WTC11 (cell line): ENCODE results near the gene PARVB.

Experiments used
- ATF6 ChIP-seq: sonication (generic); formaldehyde crosslinking; IDR thresholded peaks from 2 replicates; pipeline ENCODE4 v1.8.1; 2023; ENCODE audit warnings: mild to moderate bottlenecking, missing genetic modification reagents
- CBFB ChIP-seq: sonication (generic); formaldehyde crosslinking; IDR thresholded peaks from 2 replicates; pipeline ENCODE4 v1.8.1; 2022; ENCODE audit warnings: mild to moderate bottlenecking, low read depth, missing genetic modification reagents
- CTCF ChIP-seq: fragments of 200-600 bp; IDR thresholded peaks from 2 replicates; pipeline ENCODE4 v1.8.0; 2022; ENCODE audit warnings: antibody characterized with exemption
- E2F5 ChIP-seq: sonication (generic); formaldehyde crosslinking; IDR thresholded peaks from 2 replicates; pipeline ENCODE4 v1.8.1; 2022; ENCODE audit warnings: mild to moderate bottlenecking, moderate library complexity, missing genetic modification reagents
- GABPB1 ChIP-seq: sonication (generic); formaldehyde crosslinking; IDR thresholded peaks from 2 replicates; pipeline ENCODE4 v1.8.1; 2023; ENCODE audit warnings: mild to moderate bottlenecking, missing genetic modification reagents
- JUN ChIP-seq: sonication (generic); formaldehyde crosslinking; IDR thresholded peaks from 2 replicates; pipeline ENCODE4 v1.8.0; 2023; ENCODE audit warnings: mild to moderate bottlenecking, missing genetic modification reagents
- MAX ChIP-seq: sonication (generic); formaldehyde crosslinking; IDR thresholded peaks from 2 replicates; pipeline ENCODE4 v1.8.0; 2022; ENCODE audit warnings: mild to moderate bottlenecking, missing genetic modification reagents
- NFYB ChIP-seq: sonication (generic); formaldehyde crosslinking; conservative IDR thresholded peaks from 2 replicates; pipeline ENCODE4 v1.8.0; 2022; ENCODE audit warnings: low read depth, missing genetic modification reagents
- TEAD4 ChIP-seq: sonication (generic); formaldehyde crosslinking; IDR thresholded peaks from 2 replicates; pipeline ENCODE4 v1.8.0; 2022; ENCODE audit warnings: mild to moderate bottlenecking, missing genetic modification reagents
- USF2 ChIP-seq: sonication (generic); formaldehyde crosslinking; IDR thresholded peaks from 2 replicates; pipeline ENCODE4 v1.8.1; 2023; ENCODE audit warnings: mild to moderate bottlenecking, missing genetic modification reagents, moderate library complexity
- ZNF138 ChIP-seq: sonication (generic); formaldehyde crosslinking; conservative IDR thresholded peaks from 2 replicates; pipeline ENCODE4 v1.8.1; 2022; ENCODE audit warnings: mild to moderate bottlenecking, moderate library complexity, missing genetic modification reagents
- ZNF416 ChIP-seq: fragments of 250-450 bp; sonication (Bioruptor Pico); IDR thresholded peaks from 2 replicates; pipeline ENCODE4 v1.9.0; 2021; ENCODE audit warnings: mild to moderate bottlenecking, inconsistent platforms
- ZNF512 ChIP-seq: sonication (generic); formaldehyde crosslinking; IDR thresholded peaks from 2 replicates; pipeline ENCODE4 v1.8.1; 2022; ENCODE audit warnings: missing genetic modification reagents, borderline replicate concordance

- no peak for TF ChIP-seq CTCF
- TF ChIP-seq MAX (CRISPR knock-in tag), result no peak
- TF ChIP-seq GABPB1, result no peak
- no peak for TF ChIP-seq ZNF416 (CRISPR knock-in tag)
- TF ChIP-seq CBFB (CRISPR knock-in tag), result no peak
- no peak for TF ChIP-seq ATF6 (CRISPR knock-in tag)
- no peak for TF ChIP-seq USF2
- no peak for TF ChIP-seq E2F5 (CRISPR knock-in tag)
- TF ChIP-seq ZNF512 (CRISPR knock-in tag), result no peak
- TF ChIP-seq JUN (CRISPR knock-in tag), result no peak
- no peak for TF ChIP-seq ZNF138 (CRISPR knock-in tag)
- no peak for TF ChIP-seq TEAD4 (CRISPR knock-in tag)
- no peak for TF ChIP-seq NFYB (CRISPR knock-in tag)
Measured at GRCh38 chr22:44018594-44018993, 5.5 kb upstream of the PARVB start.
